ENCODE measurements around the gene ARL10.
A peak's percentile ranks its signal among the peaks of the same experiment; 100 is the strongest.

Gene ARL10

DNA sequence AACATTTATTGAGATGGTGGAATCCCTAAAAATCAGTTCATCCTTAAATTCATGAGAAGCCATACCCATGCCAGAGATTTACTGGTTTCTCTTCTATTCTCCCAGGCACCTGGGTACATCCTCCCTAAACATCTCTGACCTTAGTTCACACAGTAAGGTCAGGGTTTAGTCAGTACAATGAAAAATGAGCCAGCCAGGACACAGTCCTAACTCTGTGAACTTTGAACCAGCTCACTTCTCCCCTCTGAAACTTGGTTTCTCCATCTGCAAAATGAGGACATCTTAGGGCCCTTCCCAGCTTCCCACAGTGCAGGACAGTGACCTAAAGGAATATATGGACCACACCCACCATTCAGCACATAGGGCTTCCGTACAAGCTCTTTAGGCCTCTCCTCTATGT is 21.2 kb downstream of the ARL10 start:
- H3K9ac ChIP-seq (ENCODE audit: low read length), result no peak overlapping the region
- no peaks in the 10 kb centered on the region for H3K27me3 ChIP-seq (ENCODE audit: control insufficient read depth, insufficient read depth, low read length)
- H3K36me3 ChIP-seq (ENCODE audit: control insufficient read depth, insufficient read depth, low read length), result peaks cover 23% of the 10 kb centered on the region
- H3K4me3 ChIP-seq (ENCODE audit: low read length), result no peak overlapping the region
- no peak overlapping the region for H3K27ac ChIP-seq (ENCODE audit: low read depth, low read length)
- peaks cover 9% of the 10 kb centered on the region for H3K4me1 ChIP-seq (ENCODE audit: control insufficient read depth, insufficient read depth, low read length)

DNA sequence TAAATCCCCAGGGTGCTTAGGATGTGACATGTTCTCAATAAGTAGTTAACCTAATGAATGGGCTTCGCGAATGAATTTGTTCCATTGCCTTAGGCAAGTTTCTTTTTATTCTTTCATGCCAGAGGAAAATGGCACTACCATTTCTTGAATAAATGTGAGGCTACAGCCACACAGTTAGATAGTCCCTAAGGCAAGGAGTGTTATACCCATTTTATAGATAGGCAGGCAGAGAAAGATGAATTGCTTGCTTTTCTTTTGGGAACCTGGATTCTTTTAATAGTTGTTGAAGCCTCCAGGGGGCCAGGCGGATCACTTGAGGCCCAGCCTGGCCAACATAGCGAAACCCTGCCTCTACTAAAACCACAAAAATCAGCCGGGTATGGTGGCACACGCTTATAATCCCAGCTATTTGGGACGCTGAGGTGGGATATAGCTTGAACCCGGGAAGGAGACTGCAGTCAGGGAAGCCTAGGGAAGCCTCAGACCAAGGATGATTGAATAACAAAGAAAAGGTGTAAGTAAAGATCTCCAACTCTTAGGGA is 22.2 kb downstream of the ARL10 start:
- peak overlapping the region; percentile 7 for H3K9ac ChIP-seq (ENCODE audit: low read length)
- peak overlapping the region; percentile 86 for H3K4me3 ChIP-seq (ENCODE audit: low read length)
- H3K4me1 ChIP-seq (ENCODE audit: control insufficient read depth, insufficient read depth, low read length), result peaks cover 5% of the 10 kb centered on the region
- H3K36me3 ChIP-seq (ENCODE audit: control insufficient read depth, insufficient read depth, low read length), result peaks cover 24% of the 10 kb centered on the region
- no peaks in the 10 kb centered on the region for H3K27me3 ChIP-seq (ENCODE audit: control insufficient read depth, insufficient read depth, low read length)
- no peak overlapping the region for H3K27ac ChIP-seq (ENCODE audit: low read depth, low read length)

DNA sequence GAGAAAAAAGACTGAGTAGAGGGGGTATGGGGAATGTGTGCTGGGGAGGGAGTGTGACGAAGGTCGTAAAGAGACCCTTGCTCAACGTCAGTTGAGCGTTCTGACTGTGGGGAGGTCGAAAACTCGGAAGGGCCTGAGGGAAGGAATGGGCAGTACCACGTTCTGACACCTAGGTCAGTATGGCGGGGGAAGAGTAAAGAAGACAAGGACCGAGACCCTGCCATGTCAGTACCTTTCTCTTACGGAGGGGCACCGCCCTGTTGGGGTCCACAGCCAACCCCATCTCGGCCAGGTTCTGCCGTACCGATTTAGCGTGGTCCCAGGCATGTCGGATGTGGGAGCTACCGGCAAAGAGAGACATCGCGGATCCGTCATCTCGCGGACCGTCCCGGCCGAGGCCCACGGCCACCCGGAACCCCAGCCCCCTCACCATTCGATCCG is 22.7 kb downstream of the ARL10 start:
- Histone ChIP-seq H3K27me3 (ENCODE audit: control insufficient read depth, insufficient read depth, low read length) (no peaks in the 10 kb centered on the region), H3K4me1 (ENCODE audit: control insufficient read depth, insufficient read depth, low read length) (peaks cover 5% of the 10 kb centered on the region), H3K27ac (ENCODE audit: low read depth, low read length) (peak overlapping the region; percentile 99), H3K9ac (ENCODE audit: low read length) (peak overlapping the region; percentile 63), H3K36me3 (ENCODE audit: control insufficient read depth, insufficient read depth, low read length) (peaks cover 24% of the 10 kb centered on the region), H3K4me3 (ENCODE audit: low read length) (peak overlapping the region; percentile 86)

DNA sequence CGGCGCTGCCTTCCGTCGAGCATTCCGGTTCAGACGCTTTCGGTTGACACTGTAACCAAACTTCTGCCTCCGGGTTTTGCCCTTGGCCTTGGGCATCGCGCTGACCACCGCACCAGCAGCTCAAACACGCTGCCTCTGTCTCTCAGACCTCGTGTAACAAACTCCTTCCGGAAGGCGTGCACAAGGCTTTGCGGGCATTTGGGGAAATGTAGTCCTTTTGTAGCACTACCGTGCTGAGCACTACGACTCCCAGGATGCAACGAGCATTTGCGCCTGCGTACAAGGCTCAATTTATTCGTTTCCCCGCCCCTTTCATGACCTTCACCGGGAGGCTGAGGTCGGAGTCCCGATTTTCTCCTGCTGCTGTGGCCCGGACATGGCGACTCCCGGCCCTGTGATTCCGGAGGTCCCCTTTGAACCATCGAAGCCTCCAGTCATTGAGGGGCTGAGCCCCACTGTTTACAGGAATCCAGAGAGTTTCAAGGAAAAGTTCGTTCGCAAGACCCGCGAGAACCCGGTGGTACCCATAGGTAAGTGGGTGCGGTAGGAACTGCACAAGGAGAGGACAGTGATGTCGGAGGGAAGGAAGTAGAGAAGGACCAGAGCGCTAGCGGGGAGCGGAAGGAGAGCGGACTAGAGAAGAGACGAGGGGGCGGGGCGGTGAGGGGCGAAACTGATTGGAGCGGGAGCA is 23.3 kb downstream of the ARL10 start, which contains the start of the genes HIGD2A and NOP16:
TSS of gene HIGD2A (plus strand) at position 308 of the 691 bp plus-strand sequence. CDS start at position 377, 69 bp downstream.
TSS of gene NOP16 (minus strand) at position 155 of the 691 bp plus-strand sequence. CDS start at position 96, 59 bp downstream.
- H3K36me3 ChIP-seq (ENCODE audit: control insufficient read depth, insufficient read depth, low read length), result peaks cover 22% of the 10 kb centered on the region
- H3K4me1 ChIP-seq (ENCODE audit: control insufficient read depth, insufficient read depth, low read length), result peaks cover 5% of the 10 kb centered on the region
- H3K27ac ChIP-seq (ENCODE audit: low read depth, low read length), result peak within 1 kb of the TSS; percentile 99
- no peaks in the 10 kb centered on the region for H3K27me3 ChIP-seq (ENCODE audit: control insufficient read depth, insufficient read depth, low read length)
- peak within 1 kb of the TSS; percentile 86 for H3K9ac ChIP-seq (ENCODE audit: low read length)
- H3K4me3 ChIP-seq (ENCODE audit: low read length), result peak within 1 kb of the TSS; percentile 86

DNA sequence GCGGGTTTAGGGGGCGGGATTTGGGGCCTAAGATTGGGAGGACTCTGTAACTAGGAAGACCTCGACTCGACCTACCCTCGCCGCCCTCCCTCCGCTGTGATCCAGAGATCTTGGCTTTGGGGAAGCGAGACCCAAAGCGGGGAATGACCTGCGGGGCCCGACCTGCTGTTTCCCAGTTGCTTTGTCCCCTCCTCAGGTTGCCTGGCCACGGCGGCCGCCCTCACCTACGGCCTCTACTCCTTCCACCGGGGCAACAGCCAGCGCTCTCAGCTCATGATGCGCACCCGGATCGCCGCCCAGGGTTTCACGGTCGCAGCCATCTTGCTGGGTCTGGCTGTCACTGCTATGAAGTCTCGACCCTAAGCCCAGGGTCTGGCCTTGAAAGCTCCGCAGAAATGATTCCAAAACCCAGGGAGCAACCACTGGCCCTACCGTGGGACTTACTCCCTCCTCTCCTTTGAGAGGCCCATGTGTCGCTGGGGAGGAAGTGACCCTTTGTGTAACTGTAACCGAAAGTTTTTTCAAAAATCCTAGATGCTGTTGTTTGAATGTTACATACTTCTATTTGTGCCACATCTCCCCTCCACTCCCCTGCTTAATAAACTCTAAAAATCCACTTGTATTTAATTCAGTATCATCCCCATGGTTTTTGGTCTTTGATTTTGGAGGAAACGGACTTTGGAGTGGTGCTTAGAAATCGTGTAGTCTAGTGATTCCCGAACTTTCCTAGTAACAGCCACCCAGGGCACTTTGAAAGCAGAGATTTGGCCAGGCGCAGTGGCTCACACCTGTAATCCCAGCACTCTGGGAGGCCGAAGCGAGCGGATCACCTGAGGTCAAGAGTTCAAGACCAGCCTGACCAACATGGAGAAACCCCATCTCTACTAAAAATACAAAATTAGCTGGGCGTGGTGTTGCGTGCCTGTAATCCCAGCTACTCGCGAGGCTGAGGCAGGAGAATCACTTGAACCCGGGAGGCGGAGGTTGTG is 24.1 kb downstream of the ARL10 start:
- Histone ChIP-seq H3K27me3 (ENCODE audit: control insufficient read depth, insufficient read depth, low read length) (no peaks in the 10 kb centered on the region), H3K27ac (ENCODE audit: low read depth, low read length) (peak overlapping the region; percentile 99), H3K36me3 (ENCODE audit: control insufficient read depth, insufficient read depth, low read length) (peaks cover 24% of the 10 kb centered on the region), H3K4me3 (ENCODE audit: low read length) (peak overlapping the region; percentile 86), H3K9ac (ENCODE audit: low read length) (peak overlapping the region; percentile 64), H3K4me1 (ENCODE audit: control insufficient read depth, insufficient read depth, low read length) (peaks cover 5% of the 10 kb centered on the region)

DNA sequence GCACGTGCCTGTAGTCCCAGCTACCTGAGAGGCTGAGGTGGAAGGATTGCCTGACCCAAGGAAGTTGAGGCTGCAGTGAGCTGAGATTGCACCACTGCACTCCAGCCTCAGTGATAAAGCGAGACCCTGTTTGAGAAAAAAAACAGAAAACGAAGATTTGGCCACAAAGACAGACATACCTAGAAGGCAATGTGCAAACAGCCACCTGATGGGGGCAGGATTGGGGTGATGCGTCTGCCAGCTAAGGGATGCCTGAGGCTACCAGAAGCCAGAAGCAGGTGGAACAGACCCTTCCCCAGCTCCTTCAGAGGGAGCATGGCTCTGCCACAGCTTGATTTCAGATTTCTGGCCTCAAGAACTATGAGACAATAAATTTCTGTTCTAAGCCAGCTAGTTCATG is 26.2 kb downstream of the ARL10 start:
- Histone ChIP-seq H3K27me3 (ENCODE audit: control insufficient read depth, insufficient read depth, low read length) (no peaks in the 10 kb centered on the region), H3K27ac (ENCODE audit: low read depth, low read length) (no peak overlapping the region), H3K4me1 (ENCODE audit: control insufficient read depth, insufficient read depth, low read length) (peaks cover 5% of the 10 kb centered on the region), H3K9ac (ENCODE audit: low read length) (no peak overlapping the region), H3K36me3 (ENCODE audit: control insufficient read depth, insufficient read depth, low read length) (peaks cover 23% of the 10 kb centered on the region), H3K4me3 (ENCODE audit: low read length) (no peak overlapping the region)

DNA sequence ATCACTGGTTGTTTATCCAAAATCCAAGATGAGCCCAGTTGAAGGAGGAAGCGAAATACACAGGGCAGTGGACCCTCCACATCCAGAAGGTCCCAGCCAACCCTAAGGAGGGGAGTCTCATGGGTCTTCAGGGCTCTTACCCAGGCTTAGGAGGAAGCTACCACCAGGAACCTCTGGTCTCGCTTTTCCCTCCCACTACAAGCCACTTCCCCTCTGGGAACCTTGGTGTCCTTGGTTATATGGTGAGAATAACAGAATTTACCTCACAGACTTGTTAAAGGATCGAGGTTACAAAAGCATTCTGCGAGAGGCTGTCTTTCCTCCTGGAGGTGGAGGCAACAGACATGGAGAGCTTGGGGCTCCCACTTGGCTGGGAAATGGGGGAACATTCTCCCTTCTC is 26.7 kb downstream of the ARL10 start:
- Histone ChIP-seq H3K36me3 (ENCODE audit: control insufficient read depth, insufficient read depth, low read length) (peaks cover 28% of the 10 kb centered on the region), H3K9ac (ENCODE audit: low read length) (no peak overlapping the region), H3K4me3 (ENCODE audit: low read length) (no peak overlapping the region), H3K27me3 (ENCODE audit: control insufficient read depth, insufficient read depth, low read length) (no peaks in the 10 kb centered on the region), H3K27ac (ENCODE audit: low read depth, low read length) (no peak overlapping the region), H3K4me1 (ENCODE audit: control insufficient read depth, insufficient read depth, low read length) (peaks cover 5% of the 10 kb centered on the region)

DNA sequence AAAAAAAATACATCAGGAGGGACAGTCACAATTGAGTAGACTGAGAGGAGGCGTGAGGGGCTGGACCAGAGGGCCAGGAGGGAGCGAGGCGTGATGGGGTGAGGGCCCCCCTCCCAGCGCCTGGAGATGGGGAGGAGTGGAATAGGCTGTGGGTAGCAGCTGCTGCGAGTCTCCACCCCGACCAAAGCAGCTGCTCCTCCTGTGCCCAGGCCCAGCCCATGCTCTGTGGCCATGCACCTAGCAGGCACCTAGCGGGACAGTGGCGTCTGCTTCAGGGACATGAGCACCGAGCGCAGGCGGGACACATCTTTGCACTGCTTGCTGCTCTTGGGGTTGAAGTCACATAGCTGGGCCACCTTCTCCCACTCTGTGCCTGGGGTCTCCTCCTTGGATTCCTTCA is 27.2 kb downstream of the ARL10 start:
- H3K4me1 ChIP-seq (ENCODE audit: control insufficient read depth, insufficient read depth, low read length), result peaks cover 5% of the 10 kb centered on the region
- H3K27me3 ChIP-seq (ENCODE audit: control insufficient read depth, insufficient read depth, low read length), result no peaks in the 10 kb centered on the region
- no peak overlapping the region for H3K9ac ChIP-seq (ENCODE audit: low read length)
- no peak overlapping the region for H3K27ac ChIP-seq (ENCODE audit: low read depth, low read length)
- H3K4me3 ChIP-seq (ENCODE audit: low read length), result no peak overlapping the region
- peaks cover 29% of the 10 kb centered on the region for H3K36me3 ChIP-seq (ENCODE audit: control insufficient read depth, insufficient read depth, low read length)

DNA sequence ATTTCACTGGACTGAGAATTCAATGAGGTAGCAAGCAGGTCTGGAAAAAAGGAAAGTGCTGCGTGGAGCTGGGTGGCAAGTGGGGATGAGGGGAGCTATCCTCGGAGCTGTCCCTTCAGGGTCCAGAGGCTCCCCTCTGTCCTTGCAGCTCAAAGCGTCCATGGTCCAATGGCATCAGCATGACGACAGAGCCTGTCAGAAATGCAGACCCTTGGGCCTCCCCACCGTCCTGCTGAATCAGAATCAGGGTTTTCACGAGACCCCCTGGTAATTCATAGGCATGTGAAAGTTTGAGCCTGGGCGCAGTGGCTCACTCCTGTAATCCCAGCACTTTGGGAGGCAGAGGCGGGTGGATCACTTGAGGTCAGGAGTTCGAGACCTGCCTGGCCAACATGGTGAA is 28.8 kb downstream of the ARL10 start:
- Histone ChIP-seq H3K4me3 (ENCODE audit: low read length) (no peak overlapping the region), H3K27me3 (ENCODE audit: control insufficient read depth, insufficient read depth, low read length) (no peaks in the 10 kb centered on the region), H3K27ac (ENCODE audit: low read depth, low read length) (no peak overlapping the region), H3K9ac (ENCODE audit: low read length) (no peak overlapping the region), H3K4me1 (ENCODE audit: control insufficient read depth, insufficient read depth, low read length) (peaks cover 5% of the 10 kb centered on the region), H3K36me3 (ENCODE audit: control insufficient read depth, insufficient read depth, low read length) (peaks cover 32% of the 10 kb centered on the region)

DNA sequence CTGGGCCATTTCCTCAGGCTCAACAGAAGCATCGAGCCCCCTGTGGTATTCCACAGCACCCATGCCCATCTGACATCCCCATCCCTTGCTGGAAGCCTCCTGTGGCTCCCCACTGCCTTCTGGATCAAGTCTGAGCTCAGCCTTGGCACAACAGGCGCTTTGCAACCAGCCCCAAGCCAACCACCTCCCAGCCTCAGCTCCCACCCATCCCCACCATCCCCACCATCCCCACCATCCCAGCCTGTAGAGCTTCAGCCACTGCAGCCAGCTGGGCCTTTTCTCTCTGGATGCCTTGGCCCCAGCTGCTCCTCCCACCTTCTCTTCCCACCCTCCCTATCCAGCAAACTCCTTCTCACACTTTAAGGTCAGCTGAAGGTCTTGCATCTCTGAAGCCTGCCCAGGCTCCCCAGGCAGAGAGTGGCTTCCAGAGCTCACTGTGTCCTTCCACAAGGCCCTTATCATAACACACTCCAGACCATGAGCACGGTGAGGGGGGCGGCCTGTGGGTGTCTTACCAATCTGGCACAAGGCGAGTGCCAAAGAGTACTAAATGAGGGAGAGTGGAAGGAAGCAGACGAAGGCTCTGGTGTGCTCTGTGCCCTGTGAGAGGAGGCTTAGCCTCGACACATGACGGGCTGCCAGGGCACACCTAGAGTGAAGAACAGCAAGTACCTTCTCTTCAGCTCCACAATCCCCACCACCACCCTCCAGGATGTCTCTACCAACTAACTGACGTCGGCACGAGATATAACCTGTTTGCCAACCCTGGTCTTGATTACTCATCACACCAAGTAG is 29.8 kb downstream of the ARL10 start:
- H3K9ac ChIP-seq (ENCODE audit: low read length), result no peak overlapping the region
- no peaks in the 10 kb centered on the region for H3K4me1 ChIP-seq (ENCODE audit: control insufficient read depth, insufficient read depth, low read length)
- H3K27me3 ChIP-seq (ENCODE audit: control insufficient read depth, insufficient read depth, low read length), result no peaks in the 10 kb centered on the region
- no peak overlapping the region for H3K4me3 ChIP-seq (ENCODE audit: low read length)
- H3K27ac ChIP-seq (ENCODE audit: low read depth, low read length), result no peak overlapping the region
- peaks cover 32% of the 10 kb centered on the region for H3K36me3 ChIP-seq (ENCODE audit: control insufficient read depth, insufficient read depth, low read length)

DNA sequence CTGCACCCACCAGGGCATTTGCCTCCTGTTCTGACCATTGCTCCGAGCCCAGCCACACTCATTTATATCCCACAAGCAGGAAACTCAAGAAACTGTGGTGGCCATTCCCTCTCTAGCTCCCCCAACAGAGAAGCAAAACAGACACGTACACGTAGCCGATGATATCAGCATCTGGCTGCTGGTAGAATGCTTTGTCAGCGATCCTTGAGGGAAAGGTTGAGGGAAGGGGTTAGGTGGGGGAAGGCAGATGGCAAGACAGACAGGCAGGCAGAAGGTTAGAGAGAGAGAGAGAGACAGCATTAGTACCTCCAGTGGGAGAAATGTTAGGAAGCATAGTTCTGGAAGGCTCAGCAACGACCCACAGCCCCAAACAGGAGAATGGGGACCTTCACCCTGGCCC is 31.0 kb downstream of the ARL10 start:
- H3K27ac ChIP-seq (ENCODE audit: low read depth, low read length), result no peak overlapping the region

More for the DNA sequence above, 31.0 kb downstream of the ARL10 start:
- H3K27me3 ChIP-seq (ENCODE audit: control insufficient read depth, insufficient read depth, low read length), result no peaks in the 10 kb centered on the region
- H3K4me3 ChIP-seq (ENCODE audit: low read length), result no peak overlapping the region
- no peaks in the 10 kb centered on the region for H3K4me1 ChIP-seq (ENCODE audit: control insufficient read depth, insufficient read depth, low read length)
- no peak overlapping the region for H3K9ac ChIP-seq (ENCODE audit: low read length)
- peaks cover 32% of the 10 kb centered on the region for H3K36me3 ChIP-seq (ENCODE audit: control insufficient read depth, insufficient read depth, low read length)

Data from rectal smooth muscle tissue (tissue), 1 donor.